ENCODE results near the gene KDM1B. TPM values are rescaled to one million over a fixed set of nuclear protein-coding genes. Genes with fewer than 3 reads are reported as not detected.

Gene KDM1B
- total and polyA plus RNA-seq, 9 of the 15 experiments (the other 6 are each of a cell fraction or from before 2014, with no cell fraction given): 1.4 to 58.9 (median 36.3) TPM

DNA sequence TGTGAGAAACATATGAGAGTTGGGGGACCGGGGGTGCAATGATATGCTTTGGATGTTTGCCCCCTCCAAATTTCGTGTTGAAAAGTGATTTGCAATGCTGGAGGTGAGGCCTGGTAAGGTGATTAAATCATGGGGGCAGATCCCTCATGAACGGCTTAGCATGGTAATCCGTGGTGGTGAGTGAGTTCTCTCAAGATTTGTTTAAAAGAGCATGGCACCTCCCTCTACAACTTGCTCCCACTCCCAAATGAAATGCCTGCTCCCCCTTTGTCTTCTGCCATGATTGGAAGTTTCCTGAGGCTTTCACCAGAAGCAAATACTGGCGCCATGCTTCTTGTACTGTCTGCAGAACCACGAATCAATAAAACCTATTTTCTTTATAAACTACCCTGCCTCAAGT, 106.7 kb downstream of the KDM1B start:
- Histone ChIP-seq H3K4me1 (replicated peaks in 1 of 2; ENCODE audit: control insufficient read depth in 2 of 2, insufficient read depth in 2 of 2, low read length in 2 of 2) (peaks cover 21% of the 10 kb centered on the region in 2 experiments), H3K4me3 (peak overlapping the region; percentile 92; the same call in 1 of the 2 replicates), H4K20me1 (replicated peaks; ENCODE audit: control insufficient read depth, insufficient read depth, low read length) (peaks cover 36% of the 10 kb centered on the region), H3K36me3 (ENCODE audit: control insufficient read depth, insufficient read depth, low read length) (peaks cover 59% of the 10 kb centered on the region), H3K79me2 (ENCODE audit: control insufficient read depth, insufficient read depth, low read length) (peaks cover 78% of the 10 kb centered on the region), H3K27me3 (ENCODE audit: control insufficient read depth in 2 of 2, insufficient read depth in 2 of 2, low read length in 2 of 2) (no peaks in the 10 kb centered on the region), H2AFZ (ENCODE audit: low read depth, low read length) (no peak overlapping the region), H3K9me3 (replicated peaks; ENCODE audit: control insufficient read depth, insufficient read depth, low read depth, low read length) (peaks cover 6% of the 10 kb centered on the region), H3K9me1 (ENCODE audit: control insufficient read depth, insufficient read depth, low read length) (no peaks in the 10 kb centered on the region), H3K4me2 (ENCODE audit: insufficient read depth, low read length) (peak overlapping the region; percentile 44), H3K27ac (ENCODE audit: extremely low read depth, low read depth, low read length) (peak overlapping the region; percentile 10; the same call in 1 of the 3 replicates), H3K9ac (ENCODE audit: insufficient read depth in 1 of 2, low read depth in 2 of 2, low read length in 2 of 2) (peak overlapping the region; percentile 79 to 95; a peak in 3 of 4 replicates)
- BruUV-seq (replicated peaks): no TSS peak
- no peak for TF ChIP-seq ZNF717 (CRISPR knock-in tag; IDR thresholded peaks at IDR 0.05)
- TF ChIP-seq POLR2H (tag; IDR thresholded peaks at IDR 0.05; ENCODE audit: low read depth): peak; percentile 1; the same call in 1 of the 2 replicates
- peak; percentile 52; the same call in 1 of the 2 replicates for TF ChIP-seq RBFOX2 (IDR thresholded peaks at IDR 0.05; ENCODE audit: low read depth, low read length)
- ChIA-PET CTCF (ENCODE audit: low intra/inter-chr PET ratio) (no interaction called here), POLR2A (no interaction called here)
- ATAC-seq: no peak
- DNase-seq (ENCODE audit: extremely low read depth in 1 of 4, low spot score in 3 of 4): no peak
- in situ Hi-C loops (cut with MboI): no loop called here
- WGBS (ENCODE audit: insufficient coverage, low coverage, missing lambda C conversion rate): 24% methylated on average over 6 of the region's 6 CpGs
- intact Hi-C loops (cut with micrococcal nuclease): loop anchor here (5.0 kb wide), 2 partner anchors 105 to 555 kb away; partner anchors contain the start of genes KDM1B, NUP153 and TPMT
- FAIRE-seq: no peak

- H3K4me1 ChIP-seq (replicated peaks in 1 of 2; ENCODE audit: control insufficient read depth in 2 of 2, insufficient read depth in 2 of 2, low read length in 2 of 2): peaks cover 21 to 26% of the 10 kb centered on the region in 2 experiments
- in situ Hi-C loops (cut with MboI): no loop called here
- FAIRE-seq (peak; percentile 55), DNase-seq (ENCODE audit: extremely low read depth in 1 of 4, low spot score in 3 of 4) (peak in 2 of 4 experiments; percentile 30 to 56), ATAC-seq (peak; percentile 20)
- H3K9ac ChIP-seq (ENCODE audit: insufficient read depth in 1 of 2, low read depth in 2 of 2, low read length in 2 of 2): peak overlapping the region; percentile 81 to 95
- peaks cover 69% of the 10 kb centered on the region for H3K79me2 ChIP-seq (ENCODE audit: control insufficient read depth, insufficient read depth, low read length)
- H3K9me3 ChIP-seq (replicated peaks; ENCODE audit: control insufficient read depth, insufficient read depth, low read depth, low read length): peaks cover 6% of the 10 kb centered on the region
- H3K27me3 ChIP-seq (ENCODE audit: control insufficient read depth in 2 of 2, insufficient read depth in 2 of 2, low read length in 2 of 2): no peaks in the 10 kb centered on the region
- H4K20me1 ChIP-seq (replicated peaks; ENCODE audit: control insufficient read depth, insufficient read depth, low read length): peaks cover 36% of the 10 kb centered on the region
- BruUV-seq (replicated peaks): no TSS peak
- ChIA-PET CTCF (ENCODE audit: low intra/inter-chr PET ratio) (no interaction called here), POLR2A (interaction anchor here (1.3 kb wide), 1 partner anchor 13 kb away, joined by 3 read pairs; no protein-coding TSS in a partner anchor)
- H3K27ac ChIP-seq (ENCODE audit: extremely low read depth, low read depth, low read length): peak overlapping the region; percentile 97
- intact Hi-C loops (cut with micrococcal nuclease): loop anchor here (5.0 kb wide), 2 partner anchors 106 to 556 kb away; partner anchors contain the start of genes KDM1B, NUP153 and TPMT
- H3K4me2 ChIP-seq (ENCODE audit: insufficient read depth, low read length): peak overlapping the region; percentile 79
- H3K4me3 ChIP-seq: peak overlapping the region; percentile 92
- no peaks in the 10 kb centered on the region for H3K9me1 ChIP-seq (ENCODE audit: control insufficient read depth, insufficient read depth, low read length)
- H2AFZ ChIP-seq (ENCODE audit: low read depth, low read length): no peak overlapping the region
- H3K36me3 ChIP-seq (ENCODE audit: control insufficient read depth, insufficient read depth, low read length): peaks cover 49% of the 10 kb centered on the region
- WGBS (ENCODE audit: insufficient coverage, low coverage, missing lambda C conversion rate): 2% methylated on average over 18 of the region's 18 CpGs
Observed at GRCh38 chr6:18262702-18263417, 107.6 kb downstream of the KDM1B start.

Data from K562 (cell line).